Spleen (tissue), 11 donors: ENCODE measurements around the gene NCOA1. TPM values are rescaled to one million over a fixed set of nuclear protein-coding genes. Genes with fewer than 3 reads are reported as not detected.

ENCODE experiments used
- DNase-seq: peaks from one replicate; pipeline ENCODE4 v3.0.0-alpha.2; 2020
- H3K27ac ChIP-seq, 8 donors: fragments of 200-600 bp; sonication (generic) in 7 of 8; 1 replicate in 4 of 8; 2 replicates in 4 of 8; pipeline versions ENCODE4 v1.5.0 to v1.8.0; 2016 to 2021; ENCODE audit warnings: inconsistent platforms in 4 of 8, mild to moderate bottlenecking in 4 of 8, moderate library complexity in 1 of 8
- H3K27me3 ChIP-seq, 7 donors: fragments of 200-600 bp; sonication (generic) in 6 of 7; replicated peaks in 1 of 7; 1 replicate in 4 of 7; 2 replicates in 3 of 7; pipeline versions ENCODE4 v1.5.0 to v1.8.0; 2016 to 2021; ENCODE audit warnings: inconsistent platforms in 3 of 7, mild to moderate bottlenecking in 1 of 7
- H3K36me3 ChIP-seq, 6 donors: fragments of 200-600 bp; sonication (generic) in 5 of 6; 1 replicate in 4 of 6; 2 replicates in 2 of 6; pipeline versions ENCODE4 v1.5.0 to v1.8.0; 2016 to 2021; ENCODE audit warnings: inconsistent platforms in 2 of 6
- H3K4me1 ChIP-seq, 6 donors: fragments of 200-600 bp; sonication (generic) in 5 of 6; 1 replicate in 3 of 6; 2 replicates in 3 of 6; pipeline versions ENCODE4 v1.5.0 to v1.8.0; 2016 to 2021; ENCODE audit warnings: inconsistent platforms in 3 of 6
- H3K4me3 ChIP-seq, 8 donors: fragments of 200-600 bp; sonication (generic) in 7 of 8; 1 replicate in 4 of 8; 2 replicates in 4 of 8; pipeline versions ENCODE4 v1.5.0 to v1.8.0; 2016 to 2021; ENCODE audit warnings: inconsistent platforms in 4 of 8, mild to moderate bottlenecking in 4 of 8, moderate library complexity in 2 of 8
- H3K9me3 ChIP-seq, 8 donors: fragments of 200-600 bp; sonication (generic) in 7 of 8; 1 replicate in 4 of 8; 2 replicates in 4 of 8; pipeline versions ENCODE4 v1.5.0 to v1.8.0; 2016 to 2021; ENCODE audit warnings: inconsistent platforms in 4 of 8
- POLR2A ChIP-seq, 3 donors: fragments of 450-650 bp; IDR thresholded peaks; one replicate each; pipeline ENCODE4 v1.5.1; 2017; ENCODE audit warnings: antibody characterized with exemption in 3 of 3, mild to moderate bottlenecking in 1 of 3
- POLR2AphosphoS5 ChIP-seq, 3 donors: sonication (generic); formaldehyde crosslinking; IDR thresholded peaks; one replicate each; pipeline ENCODE4 v1.5.1; 2017; ENCODE audit warnings: antibody characterized with exemption in 3 of 3
- WGBS, 5 donors: extraction: QIAGEN DNeasy Blood & Tissue Kit in 3 of 5; methylation state at CpG; one replicate each; pipeline versions ENCODE4 v1.1.5 to v1.1.7; 2013 to 2018; 5-methylcytosine and 5-hydroxymethylcytosine counted together
- intact Hi-C: fragments of 100-400 bp; cut with DNase I; formaldehyde crosslinking; loops from one replicate; pipeline ENCODE4 v1.15.0; 2023; ENCODE audit warnings: low total_unique reads
- polyA plus RNA-seq, 3 donors: library from polyadenylated mRNA; stranded (reverse); fragments of 200-250 nt; gene quantifications; one replicate each; pipeline ENCODE4 v1.2.1, GENCODE V29; 2013
- total RNA-seq, 7 donors: library from RNA; depleted of rRNA in 3 of 7; stranded (reverse); fragments of >200 nt in 3 of 7; fragmentation: NEBNext Ultra II Directional in 4 of 7; extraction: Animal tissue kit (Norgen Biotek cat#: 25700) in 4 of 7; gene quantifications; one replicate each; pipeline versions ENCODE4 v1.1.0 to v1.2.1, GENCODE V29; 2016 to 2021
- TF ChIP-seq, protein P1 (sequence below), 11 experiments: fragments of 200-600 bp in 7 of 11; fragments of 450-650 bp in 4 of 11; sonication (generic) in 4 of 11; IDR thresholded peaks in 8 of 11; conservative IDR thresholded peaks in 3 of 11; 1 replicate in 7 of 11; 2 replicates in 4 of 11; pipeline versions ENCODE4 v1.4.0 to v1.8.0; 2016 to 2021; ENCODE audit warnings: antibody characterized with exemption in 11 of 11, inconsistent platforms in 4 of 11, mild to moderate bottlenecking in 1 of 11
- donor health status: healthy with polysubstance abuse.
- donor health status: DM: no; HTN: no; CAD: no; lungs with moderate emphysema.
- donor health status: DM: no; HTN: no; CAD: no.
- donor health status: Bipolar disorder and iron deficiency.
- donor health status: healthy.
- donor health status: DM: no; HTN: no; CAD: no.
- donor health status: DM: yes; HTN: yes; CAD: no.

Gene NCOA1
- total and polyA plus RNA-seq, 10 donors: 4.4 to 73.6 (median 54.4) TPM

DNA sequence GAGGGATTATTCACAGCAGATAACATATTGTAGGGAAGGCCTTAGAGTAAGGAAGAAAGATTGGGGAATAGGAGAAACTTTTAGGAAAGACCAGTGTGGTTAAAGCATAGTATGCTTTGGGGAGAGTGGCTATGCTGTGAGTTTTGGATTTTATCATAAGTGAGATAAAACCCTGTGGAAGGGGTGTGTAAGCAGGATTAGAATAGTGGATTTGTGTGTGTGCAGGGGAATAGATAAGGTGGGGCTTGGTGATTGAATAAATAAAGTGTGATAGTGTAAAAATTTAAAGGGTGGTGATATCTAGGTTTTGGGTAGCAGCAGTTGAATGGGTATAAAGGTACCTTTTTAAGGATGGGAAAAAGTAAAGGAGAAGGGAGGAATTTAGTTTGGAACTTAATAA, 137.7 kb downstream of the NCOA1 start:
- intact Hi-C loops: no loop called here

DNA sequence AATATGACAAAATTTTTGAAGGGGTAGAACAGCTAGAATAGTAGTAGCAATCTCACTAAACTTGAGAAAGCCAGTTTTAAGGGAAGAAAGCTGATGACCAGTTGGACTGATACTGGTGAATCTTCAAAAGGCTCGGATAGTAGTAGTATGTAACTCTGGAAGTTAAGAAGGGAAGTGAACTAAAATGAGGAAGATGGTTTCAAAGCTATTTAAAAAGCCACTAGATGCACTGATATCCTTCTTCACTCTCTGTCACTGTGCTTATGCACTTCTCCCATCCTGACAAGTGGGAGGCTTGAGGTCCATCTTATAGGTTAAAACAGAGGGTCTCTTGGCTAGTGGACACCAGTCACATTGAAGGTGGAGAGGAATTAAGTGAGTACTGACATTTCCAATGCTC, 141.1 kb downstream of the NCOA1 start:
- TF ChIP-seq POLR2AphosphoS5 (IDR thresholded peaks at IDR 0.05) (no peak), POLR2A (IDR thresholded peaks at IDR 0.05) (no peak)
- TF ChIP-seq, protein P1, sequence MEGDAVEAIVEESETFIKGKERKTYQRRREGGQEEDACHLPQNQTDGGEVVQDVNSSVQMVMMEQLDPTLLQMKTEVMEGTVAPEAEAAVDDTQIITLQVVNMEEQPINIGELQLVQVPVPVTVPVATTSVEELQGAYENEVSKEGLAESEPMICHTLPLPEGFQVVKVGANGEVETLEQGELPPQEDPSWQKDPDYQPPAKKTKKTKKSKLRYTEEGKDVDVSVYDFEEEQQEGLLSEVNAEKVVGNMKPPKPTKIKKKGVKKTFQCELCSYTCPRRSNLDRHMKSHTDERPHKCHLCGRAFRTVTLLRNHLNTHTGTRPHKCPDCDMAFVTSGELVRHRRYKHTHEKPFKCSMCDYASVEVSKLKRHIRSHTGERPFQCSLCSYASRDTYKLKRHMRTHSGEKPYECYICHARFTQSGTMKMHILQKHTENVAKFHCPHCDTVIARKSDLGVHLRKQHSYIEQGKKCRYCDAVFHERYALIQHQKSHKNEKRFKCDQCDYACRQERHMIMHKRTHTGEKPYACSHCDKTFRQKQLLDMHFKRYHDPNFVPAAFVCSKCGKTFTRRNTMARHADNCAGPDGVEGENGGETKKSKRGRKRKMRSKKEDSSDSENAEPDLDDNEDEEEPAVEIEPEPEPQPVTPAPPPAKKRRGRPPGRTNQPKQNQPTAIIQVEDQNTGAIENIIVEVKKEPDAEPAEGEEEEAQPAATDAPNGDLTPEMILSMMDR (IDR thresholded peaks at IDR 0.05 in 8 of 11, conservative IDR thresholded peaks at IDR 0.05 in 3 of 11): no peak
- no peak overlapping the region for H3K4me3 ChIP-seq

More for the DNA sequence above, 137.7 kb downstream of the NCOA1 start:
- no peak for DNase-seq
- Histone ChIP-seq H3K4me1 (peaks cover 0 to 18% (median 0%) of the 10 kb centered on the region in 6 donors), H3K27me3 (no peaks in the 10 kb centered on the region), H3K27ac (no peak overlapping the region), H3K36me3 (no peaks in the 10 kb centered on the region), H3K9me3 (no peaks in the 10 kb centered on the region), H3K4me3 (no peak overlapping the region)
- TF ChIP-seq POLR2A (IDR thresholded peaks at IDR 0.05): no peak
- no peak for TF ChIP-seq POLR2AphosphoS5 (IDR thresholded peaks at IDR 0.05)
- TF ChIP-seq, protein P1 (IDR thresholded peaks at IDR 0.05 in 8 of 11, conservative IDR thresholded peaks at IDR 0.05 in 3 of 11): no peak

DNA sequence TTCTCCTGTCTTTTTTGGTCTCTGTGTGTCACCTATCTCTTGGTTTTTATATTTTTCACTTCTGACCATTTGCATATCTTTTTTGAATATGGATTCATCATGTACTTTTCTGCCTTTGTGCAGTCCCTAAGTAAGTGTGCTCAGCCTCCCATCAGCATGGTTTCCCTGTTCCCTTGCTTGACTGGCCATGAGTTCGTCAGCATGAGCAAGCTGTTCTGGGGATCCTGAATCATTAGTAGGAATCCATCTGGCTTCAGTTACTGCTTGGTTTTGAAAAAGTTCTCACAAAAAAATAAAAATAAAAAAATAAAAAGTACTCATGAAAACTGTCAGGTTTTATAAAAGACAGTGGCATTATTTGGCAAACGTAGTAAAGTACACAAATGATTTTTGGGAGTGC, 144.1 kb downstream of the NCOA1 start:
- H3K27me3 ChIP-seq: no peaks in the 10 kb centered on the region
- H3K27ac ChIP-seq: no peak overlapping the region
- H3K4me3 ChIP-seq: no peak overlapping the region
- intact Hi-C loops: no loop called here
- H3K36me3 ChIP-seq: no peaks in the 10 kb centered on the region
- TF ChIP-seq, protein P1 (IDR thresholded peaks at IDR 0.05 in 8 of 11, conservative IDR thresholded peaks at IDR 0.05 in 3 of 11): no peak
- TF ChIP-seq POLR2A (IDR thresholded peaks at IDR 0.05) (no peak), POLR2AphosphoS5 (IDR thresholded peaks at IDR 0.05) (no peak)
- peaks cover 0 to 12% (median 2%) of the 10 kb centered on the region in 8 donors for H3K9me3 ChIP-seq
- H3K4me1 ChIP-seq: peaks cover 0 to 12% (median 0%) of the 10 kb centered on the region in 6 donors
- no peak for DNase-seq
- WGBS, 5 donors: 84 to 92% (median 88%) methylated on average over 2 of the region's 2 CpGs

More for the DNA sequence above, 141.1 kb downstream of the NCOA1 start:
- H3K27me3 ChIP-seq: no peaks in the 10 kb centered on the region
- intact Hi-C loops: no loop called here
- 30 to 67% (median 43%) methylated on average over 1 of the region's 1 CpG for WGBS, 5 donors
- no peak for DNase-seq
- peaks cover 0 to under 1% (median 0%) of the 10 kb centered on the region in 8 donors for H3K9me3 ChIP-seq
- no peak overlapping the region for H3K27ac ChIP-seq
- H3K4me1 ChIP-seq: peaks cover 0 to 8% (median 0%) of the 10 kb centered on the region in 6 donors
- H3K36me3 ChIP-seq: no peaks in the 10 kb centered on the region

DNA sequence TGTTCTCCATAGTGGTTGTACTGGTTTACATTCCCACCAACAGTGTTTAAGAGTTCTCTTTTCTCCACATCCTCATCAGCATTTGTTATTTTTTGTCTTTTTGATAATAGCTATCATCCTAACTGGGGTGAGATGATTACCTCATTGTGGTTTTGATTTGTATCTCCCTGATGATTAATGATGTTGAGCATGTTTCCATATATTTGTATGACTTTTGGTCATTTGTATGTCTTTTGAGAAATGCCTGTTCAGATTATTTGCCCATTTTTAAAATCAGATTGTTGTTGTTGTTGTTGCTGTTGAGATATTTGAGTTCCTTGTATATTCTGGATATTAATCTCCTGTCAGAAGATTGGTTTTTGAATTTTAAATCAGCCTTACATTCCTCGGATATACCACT, 147.5 kb downstream of the NCOA1 start:
- H3K27me3 ChIP-seq: no peaks in the 10 kb centered on the region
- H3K9me3 ChIP-seq: peaks cover 0 to 12% (median 2%) of the 10 kb centered on the region in 8 donors
- intact Hi-C loops: no loop called here
- H3K27ac ChIP-seq: no peak overlapping the region
- TF ChIP-seq POLR2A (IDR thresholded peaks at IDR 0.05) (no peak), POLR2AphosphoS5 (IDR thresholded peaks at IDR 0.05) (no peak)
- WGBS, 5 donors: 93 to 98% (median 95%) methylated on average over 1 of the region's 1 CpG
- no peak overlapping the region for H3K4me3 ChIP-seq
- no peak for DNase-seq
- H3K36me3 ChIP-seq: no peaks in the 10 kb centered on the region
- peaks cover 0 to 11% (median 3%) of the 10 kb centered on the region in 6 donors for H3K4me1 ChIP-seq

DNA sequence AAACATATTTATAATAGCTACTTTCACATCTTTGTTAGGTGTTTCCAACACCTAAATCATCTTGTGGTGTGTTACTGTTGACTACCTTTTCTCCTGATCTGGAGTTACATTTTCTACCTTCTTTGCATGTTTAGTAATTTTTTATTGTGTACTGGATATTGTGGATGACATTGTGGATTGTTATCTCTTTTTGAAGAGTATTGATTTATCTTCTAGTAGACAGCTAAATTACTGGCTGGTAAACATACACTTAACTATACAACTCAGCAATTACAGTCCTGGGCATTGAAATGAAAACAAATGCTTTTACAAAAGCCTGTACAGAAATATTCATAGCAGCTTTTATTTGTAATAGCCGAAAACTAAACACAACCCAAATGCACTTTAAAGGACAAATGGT, 151.3 kb downstream of the NCOA1 start:
- no peak overlapping the region for H3K27ac ChIP-seq
- intact Hi-C loops: no loop called here
- H3K9me3 ChIP-seq: peaks cover 0 to 10% (median 2%) of the 10 kb centered on the region in 8 donors
- H3K36me3 ChIP-seq: peaks cover 0 to 4% (median 0%) of the 10 kb centered on the region in 6 donors
- H3K27me3 ChIP-seq: no peaks in the 10 kb centered on the region
- 92 to 94% (median 92%) methylated on average over 1 of the region's 1 CpG for WGBS, 5 donors
- H3K4me3 ChIP-seq: no peak overlapping the region
- no peak for DNase-seq
- peaks cover 0 to 11% (median 3%) of the 10 kb centered on the region in 6 donors for H3K4me1 ChIP-seq
- TF ChIP-seq POLR2A (IDR thresholded peaks at IDR 0.05) (no peak), POLR2AphosphoS5 (IDR thresholded peaks at IDR 0.05) (no peak)
- TF ChIP-seq, protein P1 (IDR thresholded peaks at IDR 0.05 in 8 of 11, conservative IDR thresholded peaks at IDR 0.05 in 3 of 11): no peak
